Natural killer cell (primary cell): ENCODE results near the gene C11orf52. TPM values are rescaled to one million over a fixed set of nuclear protein-coding genes. Genes with fewer than 3 reads are reported as not detected.
A peak's percentile ranks its signal among the peaks of the same experiment; 100 is the strongest.

ENCODE experiments used
- ATAC-seq, 3 donors: fragments of 150-1000 bp in 2 of 3; fragments of 200-7000 bp in 1 of 3; cut with Tn5 transposase; 1 replicate in 1 of 3; 2 replicates in 2 of 3; pipeline ENCODE4 v1.10.0; 2021; ENCODE audit warnings: mild to moderate bottlenecking in 2 of 3, moderate library complexity in 2 of 3
- DNase-seq, 2 donors: peaks; one replicate each; pipeline versions ENCODE4 v3.0.0 to v3.0.0-alpha.2; 2013 to 2021; ENCODE audit warnings: mixed read lengths in 1 of 2
- H3K27ac ChIP-seq: one replicate; pipeline ENCODE4 v1.5.1; 2013; ENCODE audit warnings: mild to moderate bottlenecking, low read length
- H3K27me3 ChIP-seq: one replicate; pipeline ENCODE4 v1.6.1; 2013; ENCODE audit warnings: low read length; ENCODE audit not compliant: control insufficient read depth, insufficient read depth
- H3K36me3 ChIP-seq: one replicate; pipeline ENCODE4 v1.6.1; 2013; ENCODE audit warnings: low read length; ENCODE audit not compliant: control insufficient read depth, insufficient read depth
- H3K4me1 ChIP-seq: one replicate; pipeline ENCODE4 v1.6.1; 2013; ENCODE audit warnings: low read length; ENCODE audit not compliant: control insufficient read depth, insufficient read depth
- H3K4me3 ChIP-seq: one replicate; pipeline ENCODE4 v1.5.1; 2013; ENCODE audit warnings: low read length
- H3K9me3 ChIP-seq: one replicate; pipeline ENCODE4 v1.6.1; 2013; ENCODE audit warnings: low read length; ENCODE audit not compliant: control insufficient read depth, insufficient read depth
- H3K27ac Mint-ChIP-seq, 2 donors: one replicate each; pipeline ENCODE4 v1.8.0; 2022; ENCODE audit warnings: mild to moderate bottlenecking in 2 of 2, mixed read lengths in 2 of 2, moderate library complexity in 1 of 2
- H3K27me3 Mint-ChIP-seq, 2 donors: one replicate each; pipeline ENCODE4 v1.8.0; 2022; ENCODE audit warnings: low read depth in 2 of 2, mixed read lengths in 2 of 2
- H3K36me3 Mint-ChIP-seq: one replicate; pipeline ENCODE4 v1.8.0; 2022; ENCODE audit warnings: mixed read lengths
- H3K4me1 Mint-ChIP-seq, 2 donors: one replicate each; pipeline ENCODE4 v1.8.0; 2022; ENCODE audit warnings: mixed read lengths in 2 of 2
- H3K4me3 Mint-ChIP-seq: one replicate; pipeline ENCODE4 v1.8.0; 2022; ENCODE audit warnings: mild to moderate bottlenecking, moderate library complexity, mixed read lengths
- H3K9me3 Mint-ChIP-seq, 2 donors: one replicate each; pipeline ENCODE4 v1.8.0; 2022; ENCODE audit warnings: mixed read lengths in 2 of 2
- CTCF ChIP-seq: fragments of 200-600 bp; IDR thresholded peaks from one replicate; pipeline ENCODE4 v1.8.0; 2022; ENCODE audit warnings: antibody characterized with exemption
- WGBS: methylation state at CpG from one replicate; pipeline ENCODE4 v1.1.7; 2013; ENCODE audit warnings: missing lambda C conversion rate; ENCODE audit not compliant: insufficient coverage; 5-methylcytosine and 5-hydroxymethylcytosine counted together
- intact Hi-C: fragments of 100-400 bp; cut with micrococcal nuclease; formaldehyde crosslinking; loops from one replicate; pipeline ENCODE4 v1.14.2; 2022
- total RNA-seq, 4 donors: library from RNA; stranded (reverse); fragments of 120-200 nt in 1 of 4; gene quantifications; one replicate each; pipeline versions ENCODE4 v1.2.3 to v1.2.4, GENCODE V29; 2013 to 2022

Gene C11orf52
- total RNA-seq, 3 donors from 2014 or later (not counting 1 experiment from before 2014, with no cell fraction given) = not detected

- Histone ChIP-seq H3K36me3 (no peaks in the 10 kb centered on the region), H3K27ac (no peak overlapping the region), H3K27me3 (peaks cover 12% of the 10 kb centered on the region), H3K4me1 (peaks cover 6% of the 10 kb centered on the region), H3K4me3 (no peak overlapping the region), H3K9me3 (no peaks in the 10 kb centered on the region)
- no peaks in the 10 kb centered on the region for H3K9me3 Mint-ChIP-seq
- no peak overlapping the region for H3K27ac Mint-ChIP-seq
- no peaks in the 10 kb centered on the region for H3K36me3 Mint-ChIP-seq
- intact Hi-C loops = no loop called here
- TF ChIP-seq CTCF = no peak
- DNase-seq = no peak
- ATAC-seq = no peak
- peaks cover 0 to 7% of the 10 kb centered on the region in 2 donors for H3K4me1 Mint-ChIP-seq
- 92% methylated on average over 2 of the region's 2 CpGs for WGBS
- H3K4me3 Mint-ChIP-seq = no peak overlapping the region
- peaks cover 25 to 29% of the 10 kb centered on the region in 2 donors for H3K27me3 Mint-ChIP-seq
Observed at GRCh38 chr11:111974446-111974845, 55.7 kb downstream of the C11orf52 start.

GRCh38 chr11:111975076-111975806, 56.5 kb downstream of the C11orf52 start:
- Mint-ChIP-seq H3K4me1 (peaks cover 0 to 7% of the 10 kb centered on the region in 2 donors), H3K9me3 (no peaks in the 10 kb centered on the region), H3K4me3 (no peak overlapping the region), H3K27me3 (peaks cover 29 to 30% of the 10 kb centered on the region in 2 donors), H3K36me3 (no peaks in the 10 kb centered on the region), H3K27ac (no peak overlapping the region)
- H3K36me3 ChIP-seq = no peaks in the 10 kb centered on the region
- WGBS = 100% methylated on average over 2 of the region's 2 CpGs
- no peak overlapping the region for H3K27ac ChIP-seq
- peaks cover 12% of the 10 kb centered on the region for H3K27me3 ChIP-seq
- TF ChIP-seq CTCF = no peak
- H3K4me3 ChIP-seq = no peak overlapping the region
- H3K9me3 ChIP-seq = no peaks in the 10 kb centered on the region
- no peak for DNase-seq
- ATAC-seq = no peak
- H3K4me1 ChIP-seq = peaks cover 6% of the 10 kb centered on the region
- intact Hi-C loops = no loop called here

- no peak for TF ChIP-seq CTCF
- DNase-seq (no peak), ATAC-seq (no peak)
- WGBS = 93% methylated on average over 7 of the region's 7 CpGs
- Mint-ChIP-seq H3K4me1 (peaks cover 0 to 7% of the 10 kb centered on the region in 2 donors), H3K4me3 (peak overlapping the region; percentile 66), H3K36me3 (no peaks in the 10 kb centered on the region), H3K27me3 (peaks cover 29 to 30% of the 10 kb centered on the region in 2 donors), H3K27ac (no peak overlapping the region), H3K9me3 (no peaks in the 10 kb centered on the region)
- Histone ChIP-seq H3K27ac (no peak overlapping the region), H3K4me1 (peaks cover 6% of the 10 kb centered on the region), H3K36me3 (no peaks in the 10 kb centered on the region), H3K9me3 (no peaks in the 10 kb centered on the region), H3K4me3 (no peak overlapping the region), H3K27me3 (peaks cover 12% of the 10 kb centered on the region)
- intact Hi-C loops = no loop called here
Observed at GRCh38 chr11:111976119-111976766, 57.5 kb downstream of the C11orf52 start.

Other genes starting within 250 kb of the C11orf52 start
- gene PPP2R1B, start 152.5 kb upstream of the C11orf52 start, total RNA-seq = 10 to 100 TPM; 32.6 to 41.4 (median 40.8) TPM
- gene ALG9, start 47.3 kb upstream of the C11orf52 start, total RNA-seq = 10 to 100 TPM; 30.6 to 37.1 (median 35.4) TPM
- 1 to 10 TPM; 2.0 to 4.0 (median 3.3) TPM for gene FDXACB1, start 39.7 kb upstream of the C11orf52 start, total RNA-seq
- 1 to 10 TPM; 5.9 to 9.2 (median 7.6) TPM for gene CFAP68, start 39.4 kb upstream of the C11orf52 start, total RNA-seq
- not detected for gene CRYAB, start 7.1 kb upstream of the C11orf52 start, total RNA-seq
- gene HSPB2, start 6.2 kb upstream of the C11orf52 start, total RNA-seq = not detected
- gene DIXDC1, start 18.4 kb downstream of the C11orf52 start, total RNA-seq = 1 to 10 TPM in 1 of 3 donors, under 1 TPM in 2; 0.26 to 1.0 (median 0.57) TPM
- 10 to 100 TPM; 12.6 to 16.2 (median 15.5) TPM for gene DLAT, start 106.5 kb downstream of the C11orf52 start, total RNA-seq
- not detected for gene PIH1D2, start 155.1 kb downstream of the C11orf52 start, total RNA-seq
- gene NKAPD1, start 155.4 kb downstream of the C11orf52 start, total RNA-seq = 10 to 100 TPM; 12.6 to 14.9 (median 13.3) TPM
- gene TIMM8B, start 167.8 kb downstream of the C11orf52 start, total RNA-seq = 10 to 100 TPM; 14.6 to 17.8 (median 17.0) TPM
- 10 to 100 TPM; 46.8 to 55.0 (median 52.3) TPM for gene SDHD, start 168.0 kb downstream of the C11orf52 start, total RNA-seq
- 10 to 100 TPM in 2 of 3 donors, 1 to 10 TPM in 1; 9.3 to 13.8 (median 10.7) TPM for gene IL18, start 245.2 kb downstream of the C11orf52 start, total RNA-seq
- under 1 TPM; 0.45 to 0.82 (median 0.50) TPM for gene TEX12, start 248.5 kb downstream of the C11orf52 start, total RNA-seq